ENCODE results near the gene PRKRA. TPM values are rescaled to one million over a fixed set of nuclear protein-coding genes. Genes with fewer than 3 reads are reported as not detected.
A peak's percentile ranks its signal among the peaks of the same experiment; 100 is the strongest.

The PRKRA gene
- total and polyA plus RNA-seq, 2 experiments from 2014 or later = 44.0 to 67.1 TPM

GRCh38 chr2:178449700-178450523, 1.1 kb downstream of the PRKRA start:
- 0 out of 2 replicates have a peak, but pooled peaks cover 4% of the 10 kb centered on the region for H3F3A ChIP-seq (replicated peaks; ENCODE audit: low read depth)
- ATAC-seq (no peak), DNase-seq (ENCODE audit: low spot score) (no peak)
- peaks cover 21% of the 10 kb centered on the region; the same call in 1 of the 2 replicates for H3K36me3 ChIP-seq (ENCODE audit: insufficient read depth)
- peak overlapping the region; percentile 80 for H3K4me3 ChIP-seq
- H3K27ac ChIP-seq (ENCODE audit: low read depth) = peak overlapping the region; percentile 94
- peak overlapping the region; percentile 63; the same call in 1 of the 2 replicates for H2AFZ ChIP-seq
- peaks cover 9% of the 10 kb centered on the region for H3K4me1 ChIP-seq (ENCODE audit: insufficient read depth)
- H3K27me3 ChIP-seq (ENCODE audit: insufficient read depth) = no peaks in the 10 kb centered on the region
- Mint-ChIP-seq H3K4me1 (peaks cover 18% of the 10 kb centered on the region), H3K4me3 (peak overlapping the region; percentile 87), H3K27ac (peak overlapping the region; percentile 75), H3K27me3 (ENCODE audit: insufficient read depth, low read depth, poor library complexity) (peaks cover 7% of the 10 kb centered on the region), H3K36me3 (ENCODE audit: low read depth) (peaks cover 37% of the 10 kb centered on the region), H3K9me3 (no peaks in the 10 kb centered on the region)
- TF ChIP-seq CTCF (conservative IDR thresholded peaks at IDR 0.05; ENCODE audit: low read depth in 2 of 2) = no peak
- TF ChIP-seq, protein P1, sequence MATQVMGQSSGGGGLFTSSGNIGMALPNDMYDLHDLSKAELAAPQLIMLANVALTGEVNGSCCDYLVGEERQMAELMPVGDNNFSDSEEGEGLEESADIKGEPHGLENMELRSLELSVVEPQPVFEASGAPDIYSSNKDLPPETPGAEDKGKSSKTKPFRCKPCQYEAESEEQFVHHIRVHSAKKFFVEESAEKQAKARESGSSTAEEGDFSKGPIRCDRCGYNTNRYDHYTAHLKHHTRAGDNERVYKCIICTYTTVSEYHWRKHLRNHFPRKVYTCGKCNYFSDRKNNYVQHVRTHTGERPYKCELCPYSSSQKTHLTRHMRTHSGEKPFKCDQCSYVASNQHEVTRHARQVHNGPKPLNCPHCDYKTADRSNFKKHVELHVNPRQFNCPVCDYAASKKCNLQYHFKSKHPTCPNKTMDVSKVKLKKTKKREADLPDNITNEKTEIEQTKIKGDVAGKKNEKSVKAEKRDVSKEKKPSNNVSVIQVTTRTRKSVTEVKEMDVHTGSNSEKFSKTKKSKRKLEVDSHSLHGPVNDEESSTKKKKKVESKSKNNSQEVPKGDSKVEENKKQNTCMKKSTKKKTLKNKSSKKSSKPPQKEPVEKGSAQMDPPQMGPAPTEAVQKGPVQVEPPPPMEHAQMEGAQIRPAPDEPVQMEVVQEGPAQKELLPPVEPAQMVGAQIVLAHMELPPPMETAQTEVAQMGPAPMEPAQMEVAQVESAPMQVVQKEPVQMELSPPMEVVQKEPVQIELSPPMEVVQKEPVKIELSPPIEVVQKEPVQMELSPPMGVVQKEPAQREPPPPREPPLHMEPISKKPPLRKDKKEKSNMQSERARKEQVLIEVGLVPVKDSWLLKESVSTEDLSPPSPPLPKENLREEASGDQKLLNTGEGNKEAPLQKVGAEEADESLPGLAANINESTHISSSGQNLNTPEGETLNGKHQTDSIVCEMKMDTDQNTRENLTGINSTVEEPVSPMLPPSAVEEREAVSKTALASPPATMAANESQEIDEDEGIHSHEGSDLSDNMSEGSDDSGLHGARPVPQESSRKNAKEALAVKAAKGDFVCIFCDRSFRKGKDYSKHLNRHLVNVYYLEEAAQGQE (IDR thresholded peaks at IDR 0.05; ENCODE audit: unreplicated experiment) = no peak
- TF ChIP-seq EZH2phosphoT487 (IDR thresholded peaks at IDR 0.05; ENCODE audit: unreplicated experiment) = no peak
- 0 out of 2 replicates have a peak, but pooled peaks cover 2% of the 10 kb centered on the region for H3K9me2 ChIP-seq (ENCODE audit: insufficient read depth)
- H3K79me2 ChIP-seq (replicated peaks; ENCODE audit: insufficient read depth) = peaks cover 31% of the 10 kb centered on the region
- H4K20me1 ChIP-seq (replicated peaks; ENCODE audit: insufficient read depth) = peaks cover 7% of the 10 kb centered on the region
- peak overlapping the region; percentile 92 for H3K4me2 ChIP-seq

DNA sequence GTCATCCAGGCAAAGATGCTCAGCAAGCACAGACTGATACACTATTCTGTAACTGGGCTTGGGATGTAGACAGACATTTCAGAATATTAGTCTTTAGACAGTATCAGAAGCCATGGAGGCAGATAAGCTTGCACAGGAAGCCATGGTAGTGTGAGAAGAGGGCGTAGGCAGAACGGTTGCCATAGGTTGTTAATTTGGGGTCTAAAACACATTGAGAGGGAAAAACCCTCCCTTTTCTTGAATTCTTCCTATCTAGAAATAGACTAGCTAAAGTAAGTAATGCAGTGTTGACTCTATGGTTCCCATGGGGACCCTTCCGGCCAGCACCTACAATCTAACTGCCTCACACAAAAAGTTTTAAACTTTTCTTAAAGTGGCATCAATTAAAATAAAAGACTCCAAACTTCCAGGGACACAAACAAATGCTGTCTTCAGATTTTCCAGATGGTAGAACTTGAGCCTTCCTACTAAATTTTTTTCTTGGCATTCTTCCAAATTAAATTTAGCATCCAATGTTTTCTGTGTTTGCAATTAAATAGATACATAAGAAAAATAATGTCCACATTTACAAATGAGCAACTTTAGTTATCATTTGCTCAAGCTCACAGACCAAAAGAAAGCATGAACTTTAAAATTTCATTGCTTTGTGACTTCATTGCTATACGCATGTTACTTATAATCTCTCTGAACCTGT, 1.9 kb downstream of the PRKRA start:
- H3K4me1 ChIP-seq (ENCODE audit: insufficient read depth) = peaks cover 9% of the 10 kb centered on the region
- H3K4me1 Mint-ChIP-seq = peaks cover 18% of the 10 kb centered on the region
- 0 out of 2 replicates have a peak, but pooled peaks cover 4% of the 10 kb centered on the region for H3F3A ChIP-seq (replicated peaks; ENCODE audit: low read depth)
- H2AFZ ChIP-seq = no peak overlapping the region
- H3K9me2 ChIP-seq (ENCODE audit: insufficient read depth) = no peaks in the 10 kb centered on the region
- H3K27ac Mint-ChIP-seq = no peak overlapping the region
- peak overlapping the region; percentile 87 for H3K4me3 Mint-ChIP-seq
- peak overlapping the region; percentile 80 for H3K4me3 ChIP-seq
- peak overlapping the region; percentile 92 for H3K4me2 ChIP-seq
- H3K27me3 Mint-ChIP-seq (ENCODE audit: insufficient read depth, low read depth, poor library complexity) = peaks cover 7% of the 10 kb centered on the region
- H4K20me1 ChIP-seq (replicated peaks; ENCODE audit: insufficient read depth) = peaks cover 7% of the 10 kb centered on the region
- no peak overlapping the region for H3K27ac ChIP-seq (ENCODE audit: low read depth)
- H3K36me3 Mint-ChIP-seq (ENCODE audit: low read depth) = peaks cover 43% of the 10 kb centered on the region
- no peaks in the 10 kb centered on the region for H3K9me3 Mint-ChIP-seq
- peaks cover 29% of the 10 kb centered on the region; the same call in 1 of the 2 replicates for H3K36me3 ChIP-seq (ENCODE audit: insufficient read depth)
- H3K79me2 ChIP-seq (replicated peaks; ENCODE audit: insufficient read depth) = peaks cover 31% of the 10 kb centered on the region
- ATAC-seq = no peak
- DNase-seq (ENCODE audit: low spot score) = no peak
- no peaks in the 10 kb centered on the region for H3K27me3 ChIP-seq (ENCODE audit: insufficient read depth)
- TF ChIP-seq STAT1 (IDR thresholded peaks at IDR 0.05; ENCODE audit: unreplicated experiment) (no peak), POLR2AphosphoS5 (IDR thresholded peaks at IDR 0.05; ENCODE audit: low read depth) (no peak), CTCF (conservative IDR thresholded peaks at IDR 0.05; ENCODE audit: low read depth in 2 of 2) (no peak), ZNF331 (CRISPR knock-in tag; IDR thresholded peaks at IDR 0.05; ENCODE audit: low read depth) (no peak), CREB1 (CRISPR knock-in tag; IDR thresholded peaks at IDR 0.05; ENCODE audit: low read depth) (no peak), ZNF114 (CRISPR knock-in tag; IDR thresholded peaks at IDR 0.05) (no peak), EZH2phosphoT487 (IDR thresholded peaks at IDR 0.05; ENCODE audit: unreplicated experiment) (no peak), NANOG (IDR thresholded peaks at IDR 0.05; ENCODE audit: borderline replicate concordance) (no peak)
- TF ChIP-seq, protein P1 (IDR thresholded peaks at IDR 0.05; ENCODE audit: unreplicated experiment) = no peak

Data from GM23338 (cell line).